ENCODE results near the gene MAPK1.

- no peak for TF ChIP-seq EZH2phosphoT487 (IDR thresholded peaks at IDR 0.05; ENCODE audit: insufficient read depth, low read depth)
- no peak for TF ChIP-seq EZH2 (IDR thresholded peaks at IDR 0.05; ENCODE audit: insufficient read depth, poor library complexity, severe bottlenecking)
Observed at GRCh38 chr22:21876486-21877176, 9.2 kb upstream of the MAPK1 start.
